ENCODE results near the gene ULK4.

ULK4 gene

DNA sequence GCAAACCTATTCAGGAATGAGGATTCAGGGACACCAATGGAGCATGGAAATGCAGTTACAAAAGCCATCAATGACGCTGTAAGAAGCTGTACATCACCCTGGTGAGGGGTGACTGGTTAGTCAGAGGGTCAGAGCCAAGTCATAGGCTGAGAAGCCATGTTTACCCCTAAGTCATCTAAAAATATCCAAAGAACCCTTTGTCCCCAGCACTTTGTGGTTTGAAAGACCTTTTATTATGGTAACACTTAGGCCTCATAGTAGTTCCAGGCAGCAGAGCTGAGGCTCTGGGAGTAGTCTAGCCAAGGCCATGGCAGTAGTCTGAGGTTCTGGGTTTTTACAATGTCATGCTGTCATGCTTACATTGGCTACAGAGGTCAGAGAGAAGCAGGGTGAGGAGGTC, 631.4 kb downstream of the ULK4 start:
- H3K4me1 ChIP-seq (ENCODE audit: control insufficient read depth, insufficient read depth, low read length), result peaks cover 21% of the 10 kb centered on the region
- H3K9ac ChIP-seq (ENCODE audit: low read depth, low read length), result no peak overlapping the region
- no peaks in the 10 kb centered on the region for H3K27me3 ChIP-seq (ENCODE audit: control insufficient read depth, insufficient read depth, low read length)
- no peak overlapping the region for H3K4me3 ChIP-seq (ENCODE audit: low read depth, low read length)
- no peaks in the 10 kb centered on the region for H3K36me3 ChIP-seq (ENCODE audit: control insufficient read depth, insufficient read depth, low read length)
- H3K9me3 ChIP-seq (ENCODE audit: control insufficient read depth, insufficient read depth, low read length), result no peaks in the 10 kb centered on the region
- H3K27ac ChIP-seq (ENCODE audit: low read depth, low read length), result peak overlapping the region; percentile 68

DNA sequence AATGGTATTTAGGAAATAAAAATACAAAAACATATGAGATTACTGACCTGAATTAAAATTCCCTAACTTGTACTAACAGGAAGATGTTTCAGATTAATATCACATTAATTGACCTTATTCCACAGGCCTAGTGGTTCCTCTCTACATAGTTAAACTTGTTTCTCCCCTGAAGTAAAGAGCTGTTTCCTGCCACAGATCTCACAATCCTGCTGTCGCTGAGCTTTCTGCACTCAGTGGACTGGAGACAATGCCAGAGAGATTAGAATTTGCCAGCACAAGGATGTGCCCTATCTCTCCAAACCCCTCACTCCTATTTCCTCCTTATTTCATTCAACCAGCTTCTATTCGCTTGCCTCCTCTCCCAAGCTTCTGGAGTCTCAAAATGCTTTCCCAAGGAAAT, 632.0 kb downstream of the ULK4 start:
- Histone ChIP-seq H3K36me3 (ENCODE audit: control insufficient read depth, insufficient read depth, low read length) (no peaks in the 10 kb centered on the region), H3K27ac (ENCODE audit: low read depth, low read length) (peak overlapping the region; percentile 68), H3K4me3 (ENCODE audit: low read depth, low read length) (no peak overlapping the region), H3K9ac (ENCODE audit: low read depth, low read length) (no peak overlapping the region), H3K27me3 (ENCODE audit: control insufficient read depth, insufficient read depth, low read length) (no peaks in the 10 kb centered on the region), H3K9me3 (ENCODE audit: control insufficient read depth, insufficient read depth, low read length) (no peaks in the 10 kb centered on the region), H3K4me1 (ENCODE audit: control insufficient read depth, insufficient read depth, low read length) (peaks cover 21% of the 10 kb centered on the region)

DNA sequence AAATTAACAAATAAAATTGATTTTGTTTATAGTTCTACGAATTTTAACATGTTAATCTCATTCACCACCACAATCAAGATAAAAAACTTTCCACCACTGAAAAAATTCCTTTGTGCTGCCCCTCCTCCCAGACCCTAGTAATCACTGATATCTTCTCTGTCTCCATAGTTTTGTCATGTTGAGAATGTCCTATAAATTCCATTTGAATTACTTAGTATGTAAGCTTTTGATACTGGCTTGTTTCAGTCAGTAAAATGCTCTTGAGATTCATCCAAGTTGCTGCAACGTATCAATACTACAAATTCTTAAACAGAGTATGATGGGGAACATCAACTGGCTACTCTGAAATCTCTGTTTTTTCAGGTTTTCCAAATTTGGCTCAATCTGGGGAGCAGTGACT, 633.0 kb downstream of the ULK4 start:
- Histone ChIP-seq H3K4me3 (ENCODE audit: low read depth, low read length) (no peak overlapping the region), H3K27me3 (ENCODE audit: control insufficient read depth, insufficient read depth, low read length) (no peaks in the 10 kb centered on the region), H3K9me3 (ENCODE audit: control insufficient read depth, insufficient read depth, low read length) (no peaks in the 10 kb centered on the region), H3K4me1 (ENCODE audit: control insufficient read depth, insufficient read depth, low read length) (peaks cover 26% of the 10 kb centered on the region), H3K27ac (ENCODE audit: low read depth, low read length) (no peak overlapping the region), H3K36me3 (ENCODE audit: control insufficient read depth, insufficient read depth, low read length) (no peaks in the 10 kb centered on the region), H3K9ac (ENCODE audit: low read depth, low read length) (no peak overlapping the region)

DNA sequence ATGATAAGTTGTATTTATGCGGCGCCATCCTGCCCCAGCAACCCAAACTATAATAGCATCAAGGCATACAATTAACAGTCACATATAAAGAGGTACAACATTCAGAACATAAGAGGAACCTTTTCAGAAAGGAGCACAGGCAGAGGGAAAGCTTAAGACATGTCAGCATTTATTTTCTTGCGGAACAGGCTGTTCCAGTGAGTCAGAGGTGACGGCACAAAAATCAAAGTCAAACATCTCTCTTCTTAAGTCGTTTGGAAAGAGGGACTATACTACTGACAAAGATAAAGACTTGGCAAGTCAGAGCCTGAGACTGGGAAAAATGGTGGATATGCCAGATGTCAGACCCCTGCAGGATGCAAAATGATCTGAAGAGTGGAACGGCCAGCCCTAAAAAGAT, 634.2 kb downstream of the ULK4 start:
- Histone ChIP-seq H3K4me3 (ENCODE audit: low read depth, low read length) (no peak overlapping the region), H3K9ac (ENCODE audit: low read depth, low read length) (no peak overlapping the region), H3K27ac (ENCODE audit: low read depth, low read length) (no peak overlapping the region), H3K36me3 (ENCODE audit: control insufficient read depth, insufficient read depth, low read length) (no peaks in the 10 kb centered on the region), H3K27me3 (ENCODE audit: control insufficient read depth, insufficient read depth, low read length) (no peaks in the 10 kb centered on the region), H3K4me1 (ENCODE audit: control insufficient read depth, insufficient read depth, low read length) (peaks cover 31% of the 10 kb centered on the region), H3K9me3 (ENCODE audit: control insufficient read depth, insufficient read depth, low read length) (no peaks in the 10 kb centered on the region)

DNA sequence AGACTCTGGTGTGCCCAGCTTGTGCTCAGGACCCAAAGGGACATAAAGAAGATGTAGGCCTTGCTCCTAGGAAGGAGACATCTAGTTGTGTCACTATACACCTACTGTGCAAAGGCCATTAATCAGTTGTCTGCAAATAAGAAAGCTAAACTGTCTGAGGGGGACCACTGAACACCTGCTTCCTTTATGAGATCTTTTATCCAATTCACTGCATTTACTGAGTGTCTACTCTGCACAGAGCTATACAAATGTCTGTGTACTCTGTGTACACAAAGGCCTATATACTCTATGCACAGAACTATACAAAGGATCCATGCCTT, 637.8 kb downstream of the ULK4 start:
- Histone ChIP-seq H3K9ac (ENCODE audit: low read depth, low read length) (no peak overlapping the region), H3K27me3 (ENCODE audit: control insufficient read depth, insufficient read depth, low read length) (no peaks in the 10 kb centered on the region), H3K36me3 (ENCODE audit: control insufficient read depth, insufficient read depth, low read length) (no peaks in the 10 kb centered on the region), H3K4me3 (ENCODE audit: low read depth, low read length) (no peak overlapping the region), H3K4me1 (ENCODE audit: control insufficient read depth, insufficient read depth, low read length) (peaks cover 27% of the 10 kb centered on the region), H3K9me3 (ENCODE audit: control insufficient read depth, insufficient read depth, low read length) (no peaks in the 10 kb centered on the region), H3K27ac (ENCODE audit: low read depth, low read length) (no peak overlapping the region)

DNA sequence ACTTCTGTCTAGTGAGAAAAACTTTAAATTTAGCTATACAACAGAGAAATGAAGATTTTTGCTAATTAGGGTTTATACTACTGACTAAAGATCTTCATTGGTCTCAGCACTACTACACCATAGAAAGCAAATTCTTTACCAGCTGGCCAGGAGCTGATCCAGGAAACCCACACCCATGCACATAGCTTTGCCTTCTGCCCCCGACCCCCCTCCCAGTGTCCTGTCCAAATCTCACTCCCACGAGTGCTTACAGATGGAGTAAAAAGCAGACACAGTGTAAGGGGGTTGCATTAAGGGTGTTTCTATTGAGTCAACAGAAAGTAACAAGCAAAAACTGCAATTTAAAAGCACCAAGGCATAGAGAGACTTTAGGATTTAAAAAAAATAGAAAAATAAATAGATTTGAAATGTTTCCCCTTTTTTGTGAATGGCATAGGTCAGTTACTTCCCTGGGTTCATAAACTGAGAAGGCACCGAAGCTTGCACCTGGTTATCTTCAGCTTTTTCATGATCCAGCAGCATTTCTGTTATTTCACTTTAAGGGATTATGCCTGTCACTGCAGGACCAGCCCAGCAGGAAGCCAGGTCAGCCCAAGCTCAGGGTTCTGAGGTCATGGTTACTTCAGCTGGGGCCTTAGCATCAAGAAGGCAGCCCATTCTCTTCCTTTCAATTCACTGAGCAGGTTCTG, 638.3 kb downstream of the ULK4 start:
- H3K27ac ChIP-seq (ENCODE audit: low read depth, low read length), result no peak overlapping the region
- no peaks in the 10 kb centered on the region for H3K27me3 ChIP-seq (ENCODE audit: control insufficient read depth, insufficient read depth, low read length)
- no peak overlapping the region for H3K9ac ChIP-seq (ENCODE audit: low read depth, low read length)
- peaks cover 29% of the 10 kb centered on the region for H3K4me1 ChIP-seq (ENCODE audit: control insufficient read depth, insufficient read depth, low read length)
- no peak overlapping the region for H3K4me3 ChIP-seq (ENCODE audit: low read depth, low read length)
- H3K9me3 ChIP-seq (ENCODE audit: control insufficient read depth, insufficient read depth, low read length), result no peaks in the 10 kb centered on the region
- H3K36me3 ChIP-seq (ENCODE audit: control insufficient read depth, insufficient read depth, low read length), result no peaks in the 10 kb centered on the region

DNA sequence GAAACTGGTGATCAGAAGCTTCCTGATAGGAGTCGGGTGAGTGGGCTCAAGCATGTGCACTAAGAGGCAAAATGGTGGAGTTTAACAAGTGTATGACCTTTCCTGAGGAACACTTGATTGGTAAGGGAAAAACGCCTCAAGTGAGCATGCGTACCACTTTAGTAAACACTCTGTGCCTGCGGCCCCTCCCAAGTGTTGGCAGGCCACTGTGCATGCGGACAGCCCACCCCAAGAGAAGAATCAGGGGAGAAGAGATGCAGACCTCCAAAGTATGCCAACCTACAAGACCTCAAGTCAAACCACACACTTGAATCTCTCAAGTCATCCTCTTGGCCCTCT, 640.3 kb downstream of the ULK4 start:
- H3K4me1 ChIP-seq (ENCODE audit: control insufficient read depth, insufficient read depth, low read length), result peaks cover 27% of the 10 kb centered on the region
- H3K9ac ChIP-seq (ENCODE audit: low read depth, low read length), result no peak overlapping the region
- H3K36me3 ChIP-seq (ENCODE audit: control insufficient read depth, insufficient read depth, low read length), result no peaks in the 10 kb centered on the region
- H3K27ac ChIP-seq (ENCODE audit: low read depth, low read length), result peak overlapping the region; percentile 83
- H3K4me3 ChIP-seq (ENCODE audit: low read depth, low read length), result no peak overlapping the region
- no peaks in the 10 kb centered on the region for H3K27me3 ChIP-seq (ENCODE audit: control insufficient read depth, insufficient read depth, low read length)
- no peaks in the 10 kb centered on the region for H3K9me3 ChIP-seq (ENCODE audit: control insufficient read depth, insufficient read depth, low read length)

DNA sequence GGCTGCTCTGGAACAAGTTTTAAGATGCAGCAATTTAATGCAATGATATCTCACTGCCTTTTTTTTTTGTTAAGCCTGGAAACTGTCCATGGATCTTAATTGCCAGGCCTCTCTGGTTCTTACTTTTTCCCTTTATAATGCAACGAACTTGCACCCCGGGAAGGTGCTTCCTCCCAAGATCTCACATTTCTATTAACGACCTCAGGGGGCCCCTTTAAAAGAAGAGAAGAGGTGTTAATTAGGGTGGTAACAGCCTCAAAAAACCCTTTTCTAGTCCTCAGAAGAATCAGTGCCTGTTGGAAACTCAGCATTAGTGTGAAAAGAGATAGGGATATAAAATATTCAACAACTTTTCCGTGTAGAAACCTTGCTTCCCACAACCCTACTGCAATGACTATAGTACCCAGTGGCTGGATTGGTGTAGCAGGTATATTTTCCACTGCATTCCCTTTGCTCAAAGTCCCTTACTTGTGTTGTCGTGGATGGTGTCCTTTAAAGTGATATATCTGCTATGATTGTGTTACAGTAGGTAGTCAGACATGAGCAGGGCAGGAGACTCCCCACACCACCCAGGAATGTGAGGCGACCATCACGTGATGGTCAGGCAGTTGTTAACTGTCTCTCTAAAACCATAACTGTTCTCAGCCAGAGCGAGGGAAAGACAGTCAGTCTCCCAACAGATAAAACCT, 640.8 kb downstream of the ULK4 start:
- no peaks in the 10 kb centered on the region for H3K27me3 ChIP-seq (ENCODE audit: control insufficient read depth, insufficient read depth, low read length)
- H3K4me1 ChIP-seq (ENCODE audit: control insufficient read depth, insufficient read depth, low read length), result peaks cover 27% of the 10 kb centered on the region
- no peak overlapping the region for H3K9ac ChIP-seq (ENCODE audit: low read depth, low read length)
- H3K27ac ChIP-seq (ENCODE audit: low read depth, low read length), result peak overlapping the region; percentile 83
- no peak overlapping the region for H3K4me3 ChIP-seq (ENCODE audit: low read depth, low read length)
- H3K9me3 ChIP-seq (ENCODE audit: control insufficient read depth, insufficient read depth, low read length), result no peaks in the 10 kb centered on the region
- H3K36me3 ChIP-seq (ENCODE audit: control insufficient read depth, insufficient read depth, low read length), result no peaks in the 10 kb centered on the region

DNA sequence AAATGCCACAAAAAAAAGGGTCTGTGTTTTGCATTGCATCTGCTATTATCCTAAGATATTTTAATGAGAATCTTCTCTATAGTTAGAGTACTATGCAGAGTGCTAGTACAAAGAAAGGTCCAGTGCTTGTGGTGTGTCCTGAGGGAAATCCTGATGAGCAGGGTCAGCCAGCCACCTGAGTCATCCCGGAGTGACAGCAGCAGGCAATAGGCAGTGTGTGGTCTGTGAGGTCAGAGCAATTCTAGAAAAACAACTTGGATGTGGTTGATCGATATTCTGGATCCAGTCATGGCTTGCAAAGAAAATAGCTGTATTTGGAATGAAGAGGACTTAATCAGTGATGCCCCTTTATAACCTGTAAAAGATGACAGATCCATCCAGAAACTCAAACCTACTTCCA, 643.4 kb downstream of the ULK4 start:
- Histone ChIP-seq H3K9me3 (ENCODE audit: control insufficient read depth, insufficient read depth, low read length) (no peaks in the 10 kb centered on the region), H3K27ac (ENCODE audit: low read depth, low read length) (no peak overlapping the region), H3K4me3 (ENCODE audit: low read depth, low read length) (no peak overlapping the region), H3K4me1 (ENCODE audit: control insufficient read depth, insufficient read depth, low read length) (peaks cover 19% of the 10 kb centered on the region), H3K27me3 (ENCODE audit: control insufficient read depth, insufficient read depth, low read length) (no peaks in the 10 kb centered on the region), H3K9ac (ENCODE audit: low read depth, low read length) (no peak overlapping the region), H3K36me3 (ENCODE audit: control insufficient read depth, insufficient read depth, low read length) (no peaks in the 10 kb centered on the region)

DNA sequence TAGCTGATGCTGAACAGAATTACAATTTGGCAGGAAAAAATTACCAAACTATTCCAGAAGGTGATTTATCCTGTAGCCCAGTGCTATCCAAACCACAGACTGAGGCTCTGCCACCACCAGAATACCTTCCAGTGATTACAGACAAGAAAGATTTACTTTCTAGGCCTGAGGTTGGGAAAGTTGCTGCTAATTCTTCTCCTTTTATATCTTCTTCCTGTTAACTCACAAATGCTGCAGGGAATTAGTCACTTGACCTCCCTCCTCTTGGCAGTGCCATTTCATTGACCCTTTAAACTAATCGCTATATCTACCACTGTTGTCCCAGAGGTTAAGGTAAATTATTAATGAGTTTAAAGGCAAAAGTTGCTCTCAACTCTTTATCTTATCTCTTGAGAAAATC, 644.2 kb downstream of the ULK4 start:
- Histone ChIP-seq H3K36me3 (ENCODE audit: control insufficient read depth, insufficient read depth, low read length) (no peaks in the 10 kb centered on the region), H3K9me3 (ENCODE audit: control insufficient read depth, insufficient read depth, low read length) (no peaks in the 10 kb centered on the region), H3K27ac (ENCODE audit: low read depth, low read length) (peak overlapping the region; percentile 32), H3K27me3 (ENCODE audit: control insufficient read depth, insufficient read depth, low read length) (no peaks in the 10 kb centered on the region), H3K4me1 (ENCODE audit: control insufficient read depth, insufficient read depth, low read length) (peaks cover 17% of the 10 kb centered on the region), H3K9ac (ENCODE audit: low read depth, low read length) (no peak overlapping the region), H3K4me3 (ENCODE audit: low read depth, low read length) (no peak overlapping the region)

DNA sequence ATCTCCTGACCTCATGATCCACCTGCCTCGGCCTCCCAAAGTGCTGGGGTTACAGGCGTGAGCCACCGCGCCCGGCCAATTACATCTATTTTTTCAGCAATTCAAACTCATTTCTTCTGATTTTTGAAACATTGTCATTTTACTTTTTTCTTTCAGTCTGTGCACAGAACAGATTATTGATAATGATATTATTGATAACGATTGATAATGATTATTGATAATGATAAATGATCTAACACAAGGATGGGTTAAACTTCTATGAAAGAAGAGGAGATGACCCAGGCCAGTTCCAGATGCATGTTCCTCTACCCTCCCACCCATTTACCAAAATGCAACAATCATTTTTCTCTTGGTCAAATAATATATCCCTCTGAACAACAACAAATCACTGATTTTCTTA, 644.6 kb downstream of the ULK4 start:
- Histone ChIP-seq H3K9ac (ENCODE audit: low read depth, low read length) (no peak overlapping the region), H3K27me3 (ENCODE audit: control insufficient read depth, insufficient read depth, low read length) (no peaks in the 10 kb centered on the region), H3K4me1 (ENCODE audit: control insufficient read depth, insufficient read depth, low read length) (peaks cover 17% of the 10 kb centered on the region), H3K9me3 (ENCODE audit: control insufficient read depth, insufficient read depth, low read length) (no peaks in the 10 kb centered on the region), H3K27ac (ENCODE audit: low read depth, low read length) (peak overlapping the region; percentile 32), H3K4me3 (ENCODE audit: low read depth, low read length) (no peak overlapping the region), H3K36me3 (ENCODE audit: control insufficient read depth, insufficient read depth, low read length) (no peaks in the 10 kb centered on the region)
